Measurements from ENCODE around the gene CERS6.

Gene CERS6

GRCh38 chr2:168698969-168699368, 242.9 kb downstream of the CERS6 start (continued):
- no peak for TF ChIP-seq REST (tag by site-specific recombination; IDR thresholded peaks at IDR 0.05)
- TF ChIP-seq ZNF558 (tag by site-specific recombination; IDR thresholded peaks at IDR 0.05): no peak
- no peak for TF ChIP-seq BCL11B (tag by site-specific recombination; IDR thresholded peaks at IDR 0.05; ENCODE audit: low read depth)

DNA sequence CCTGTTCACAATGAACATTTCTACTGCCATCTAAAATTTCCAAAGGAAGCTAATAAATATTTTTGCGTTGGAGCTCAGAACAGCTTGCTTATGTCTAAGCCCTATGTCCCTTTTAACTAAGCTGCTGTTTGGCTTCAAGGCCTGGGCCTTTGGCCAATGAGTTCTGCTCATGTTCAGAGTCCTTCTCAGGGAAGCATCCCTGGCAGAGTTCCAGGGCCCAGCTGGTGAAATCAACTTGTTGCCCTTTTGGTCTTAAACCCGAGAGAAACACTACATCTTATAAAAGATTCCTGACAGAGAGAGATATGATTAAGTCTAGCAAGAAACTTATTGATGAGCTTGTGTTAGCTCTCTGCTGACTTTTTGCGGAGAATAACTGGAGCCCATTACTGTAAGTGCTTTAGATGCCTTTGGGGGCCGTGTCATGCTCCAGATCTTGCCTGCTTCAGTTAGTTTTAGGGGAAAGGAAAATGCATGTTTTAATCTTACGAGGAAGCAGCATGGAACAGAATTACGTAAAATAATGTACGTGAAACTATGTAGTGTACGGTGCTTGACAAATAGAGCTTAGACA, 243.9 kb downstream of the CERS6 start:
- no peaks in the 10 kb centered on the region for H3K9me3 ChIP-seq (ENCODE audit: control insufficient read depth, insufficient read depth, low read depth, low read length)
- ChIA-PET CTCF (interaction anchor here (0.6 to 1.5 kb wide), 5 partner anchors 12 to 1341 kb away, joined by 3 read pairs; no protein-coding TSS in a partner anchor), POLR2A (no interaction called here)
- TF ChIP-seq SCRT1 (tag by site-specific recombination; IDR thresholded peaks at IDR 0.05; ENCODE audit: borderline replicate concordance): 0 out of 2 replicates have a peak, but pooled peaks have one; percentile 20
- peak; percentile 71 for TF ChIP-seq SCRT2 (tag by site-specific recombination; IDR thresholded peaks at IDR 0.05)
- no peak for TF ChIP-seq ZNF18 (tag by site-specific recombination; IDR thresholded peaks at IDR 0.05)
- H3K27ac ChIP-seq (ENCODE audit: extremely low read depth, low read depth, low read length): no peak overlapping the region
- no peak overlapping the region for H3K4me3 ChIP-seq (ENCODE audit: low read depth, low read length)
- no peaks in the 10 kb centered on the region; the same call in 1 of the 2 replicates for H3K4me1 ChIP-seq (ENCODE audit: control insufficient read depth, insufficient read depth, low read length)
- peaks cover 0 to 13% of the 10 kb centered on the region in 2 experiments; a peak in 1 of 3 replicates for H3K36me3 ChIP-seq (ENCODE audit: control insufficient read depth in 2 of 2, insufficient read depth in 1 of 2, low read length in 2 of 2)

GRCh38 chr2:168700615-168701245, 244.7 kb downstream of the CERS6 start:
- H3K4me1 ChIP-seq (ENCODE audit: control insufficient read depth, insufficient read depth, low read length): no peaks in the 10 kb centered on the region; the same call in 1 of the 2 replicates
- no peak overlapping the region for H3K27ac ChIP-seq (ENCODE audit: extremely low read depth, low read depth, low read length)
- H3K36me3 ChIP-seq (ENCODE audit: control insufficient read depth in 2 of 2, insufficient read depth in 1 of 2, low read length in 2 of 2): peaks cover 0 to 9% of the 10 kb centered on the region in 2 experiments; a peak in 1 of 3 replicates
- H3K4me3 ChIP-seq (ENCODE audit: low read depth, low read length): no peak overlapping the region
- no peaks in the 10 kb centered on the region for H3K9me3 ChIP-seq (ENCODE audit: control insufficient read depth, insufficient read depth, low read depth, low read length)
- ChIA-PET POLR2A (no interaction called here), CTCF (interaction anchor here (0.6 to 1.5 kb wide), 4 partner anchors 13 to 1341 kb away, joined by 3 read pairs; no protein-coding TSS in a partner anchor)
- TF ChIP-seq ZBTB20 (tag by site-specific recombination; IDR thresholded peaks at IDR 0.05) (peak; percentile 27; the same call in 1 of the 2 replicates), ZNF585B (tag by site-specific recombination; IDR thresholded peaks at IDR 0.05) (no peak)

GRCh38 chr2:168702579-168702978, 246.5 kb downstream of the CERS6 start:
- H3K4me1 ChIP-seq (ENCODE audit: control insufficient read depth, insufficient read depth, low read length): no peaks in the 10 kb centered on the region; the same call in 1 of the 2 replicates
- H3K27ac ChIP-seq (ENCODE audit: extremely low read depth, low read depth, low read length): no peak overlapping the region
- no peak for TF ChIP-seq ZNF37A (tag by site-specific recombination; IDR thresholded peaks at IDR 0.05)
- TF ChIP-seq FEZF1 (tag by site-specific recombination; IDR thresholded peaks at IDR 0.05): no peak
- ChIA-PET POLR2A (no interaction called here), CTCF (interaction anchor here (0.6 kb wide), 1 partner anchor 516 kb away, joined by 3 read pairs; no protein-coding TSS in a partner anchor)
- H3K36me3 ChIP-seq (ENCODE audit: control insufficient read depth in 2 of 2, insufficient read depth in 1 of 2, low read length in 2 of 2): no peaks in the 10 kb centered on the region
- H3K4me3 ChIP-seq (ENCODE audit: low read depth, low read length): no peak overlapping the region
- H3K9me3 ChIP-seq (ENCODE audit: control insufficient read depth, insufficient read depth, low read depth, low read length): no peaks in the 10 kb centered on the region
